ENCODE data around the gene RGPD8.
"Not testable (repeated sequence)": the region's sequence is repeated elsewhere in the genome, so short reads cannot be mapped to it uniquely, and the experiment has no call there.

Gene RGPD8

DNA sequence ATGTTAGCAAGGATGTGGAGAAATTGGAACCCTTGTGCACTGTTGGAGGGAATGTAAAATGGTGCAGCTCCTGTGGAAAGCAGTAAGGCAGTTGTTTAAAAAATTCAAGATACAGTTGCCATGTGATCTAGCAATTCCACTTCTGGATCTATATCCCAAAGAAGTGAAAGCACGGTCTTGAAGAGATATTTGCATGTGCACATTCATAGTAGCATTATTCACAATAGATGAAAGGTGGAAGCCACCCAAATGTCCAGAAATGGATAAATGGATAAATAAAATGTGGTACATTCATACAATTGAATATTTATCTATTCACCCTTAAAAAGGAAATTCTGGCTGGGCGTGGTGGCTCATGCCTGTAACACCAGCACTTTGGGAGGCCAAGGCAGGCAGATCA is 79.1 kb downstream of the RGPD8 start:
- WGBS (ENCODE audit: insufficient coverage, insufficient read length) = no CpG with 5 or more reads among the region's 2 CpGs

DNA sequence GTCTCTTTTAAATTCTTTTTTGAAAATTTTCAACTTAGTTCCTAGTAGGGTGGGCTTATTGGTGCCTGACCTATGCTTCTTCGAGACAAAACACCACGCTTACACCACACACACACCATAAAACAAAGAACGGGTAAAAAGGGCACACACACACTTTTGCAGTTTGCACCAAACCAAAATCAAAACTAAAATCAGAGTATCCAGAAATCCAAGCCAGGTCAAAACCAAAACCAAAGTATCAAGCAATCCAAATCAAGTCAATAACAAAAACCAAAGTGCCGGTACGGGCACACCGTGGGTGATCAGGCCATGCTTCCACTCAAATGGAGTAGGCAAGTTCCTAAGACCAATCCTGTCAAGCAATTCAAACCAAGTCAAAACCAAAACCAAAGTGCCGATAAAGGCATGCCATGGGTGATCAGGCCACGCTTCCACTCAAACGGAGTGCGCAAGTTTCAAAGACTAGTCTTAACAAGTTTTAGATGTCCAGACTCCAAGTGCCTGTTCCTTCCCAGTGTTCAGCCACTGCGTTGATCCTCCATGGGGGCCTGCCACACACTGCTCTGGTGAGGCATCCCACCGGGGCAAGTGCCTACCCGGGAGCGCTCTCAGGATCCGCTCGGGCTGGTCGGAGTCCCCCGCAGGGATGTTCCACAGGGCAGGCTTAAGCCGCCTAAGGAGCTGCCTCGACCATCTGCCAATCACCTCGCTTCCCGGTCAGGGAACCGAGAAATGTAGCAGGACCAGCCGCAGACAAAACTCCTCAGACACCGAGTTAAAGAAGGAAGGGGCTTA is 80.4 kb downstream of the RGPD8 start:
- H3K36me3 ChIP-seq (ENCODE audit: control insufficient read depth, insufficient read depth, low read length); H3K9me3 ChIP-seq (ENCODE audit: control insufficient read depth, insufficient read depth, low read length); H3K4me1 ChIP-seq (ENCODE audit: control insufficient read depth, insufficient read depth, low read length); H3K4me3 ChIP-seq (ENCODE audit: low read length); H3K27me3 ChIP-seq (ENCODE audit: control insufficient read depth, insufficient read depth, low read length); H3K27ac ChIP-seq (ENCODE audit: low read length); DNase-seq (ENCODE audit: low read depth, low spot score): not testable (repeated sequence)
- WGBS (ENCODE audit: insufficient coverage, insufficient read length) = no CpG with 5 or more reads among the region's 25 CpGs

More for the DNA sequence above, 79.1 kb downstream of the RGPD8 start:
- not testable (repeated sequence) for H3K27ac ChIP-seq (ENCODE audit: low read length); H3K4me3 ChIP-seq (ENCODE audit: low read length); H3K4me1 ChIP-seq (ENCODE audit: control insufficient read depth, insufficient read depth, low read length); H3K36me3 ChIP-seq (ENCODE audit: control insufficient read depth, insufficient read depth, low read length); DNase-seq (ENCODE audit: low read depth, low spot score); H3K27me3 ChIP-seq (ENCODE audit: control insufficient read depth, insufficient read depth, low read length); H3K9me3 ChIP-seq (ENCODE audit: control insufficient read depth, insufficient read depth, low read length)

DNA sequence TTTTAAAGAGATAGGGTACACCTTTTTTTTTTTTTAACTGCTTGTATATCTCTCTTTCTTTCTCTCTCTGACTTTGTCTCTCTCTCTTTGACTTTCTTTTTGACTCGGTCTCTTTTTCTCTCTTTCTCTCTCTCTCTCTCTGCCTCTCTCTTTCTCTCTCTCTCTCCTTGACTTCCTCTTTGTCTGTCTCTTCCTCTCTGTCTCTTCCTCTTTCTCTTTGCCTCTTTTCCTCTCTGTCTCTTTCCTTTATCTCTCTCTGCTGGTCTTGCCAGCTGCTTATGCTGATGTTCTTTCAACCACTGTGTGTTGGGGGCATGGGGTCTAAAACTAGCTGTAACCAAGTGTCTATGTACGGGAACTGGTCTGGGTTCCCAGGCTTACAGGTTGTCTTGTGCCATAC is 81.2 kb downstream of the RGPD8 start:
- not testable (repeated sequence) for H3K27ac ChIP-seq (ENCODE audit: low read length); H3K9me3 ChIP-seq (ENCODE audit: control insufficient read depth, insufficient read depth, low read length); H3K36me3 ChIP-seq (ENCODE audit: control insufficient read depth, insufficient read depth, low read length); H3K4me1 ChIP-seq (ENCODE audit: control insufficient read depth, insufficient read depth, low read length); H3K27me3 ChIP-seq (ENCODE audit: control insufficient read depth, insufficient read depth, low read length); DNase-seq (ENCODE audit: low read depth, low spot score); H3K4me3 ChIP-seq (ENCODE audit: low read length)
- WGBS (ENCODE audit: insufficient coverage, insufficient read length) = no CpG with 5 or more reads among the region's 2 CpGs

DNA sequence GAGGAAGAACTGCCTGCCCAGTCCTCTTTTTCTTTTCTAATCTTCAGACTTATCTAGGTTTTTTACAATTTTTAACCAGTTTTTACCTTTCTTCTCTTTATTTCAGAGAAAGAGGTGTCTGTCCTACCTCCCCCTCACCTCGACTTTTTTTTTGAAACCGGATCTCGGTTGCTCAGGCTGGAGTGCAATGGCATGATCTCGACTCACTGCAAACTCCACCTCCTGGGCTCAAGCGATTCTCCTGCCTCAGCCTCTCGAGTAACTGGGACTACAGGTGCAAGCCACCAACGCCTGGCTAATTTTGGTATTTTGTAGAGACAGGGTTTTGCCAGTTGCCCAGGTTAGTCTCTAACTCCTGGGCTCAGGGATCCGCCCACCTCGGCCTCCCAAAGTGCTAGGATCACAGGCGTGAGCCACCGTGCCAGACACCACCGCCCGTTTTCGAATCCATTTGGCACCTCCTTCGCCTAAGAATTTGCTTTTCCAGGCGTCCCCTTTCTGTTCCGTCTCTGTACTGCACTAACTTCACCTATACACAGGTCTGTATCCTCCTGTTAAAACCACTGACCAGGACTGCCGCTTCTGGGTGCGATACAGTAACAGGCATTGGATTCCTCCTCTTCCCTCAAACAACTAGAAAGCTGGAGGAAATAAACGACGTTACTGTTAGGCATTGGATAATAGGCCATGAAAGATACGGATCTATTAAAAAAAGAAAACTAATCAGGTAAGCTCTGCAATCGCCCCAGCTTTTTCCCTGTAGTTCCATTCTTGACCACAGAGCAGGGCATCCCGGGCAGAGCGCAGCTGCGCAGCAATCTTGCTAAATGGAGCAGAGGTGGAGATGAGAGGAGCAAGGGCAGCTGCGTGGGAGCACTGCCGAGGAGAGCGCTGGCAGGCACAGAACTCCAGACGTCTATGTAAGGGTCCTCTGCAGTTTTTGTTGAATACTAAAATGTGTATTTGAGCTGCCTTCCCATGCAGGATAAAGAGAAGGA is 88.1 kb downstream of the RGPD8 start:
- Histone ChIP-seq H3K27me3 (ENCODE audit: control insufficient read depth, insufficient read depth, low read length) (no peaks in the 10 kb centered on the region), H3K36me3 (ENCODE audit: control insufficient read depth, insufficient read depth, low read length) (no peaks in the 10 kb centered on the region), H3K4me1 (ENCODE audit: control insufficient read depth, insufficient read depth, low read length) (no peaks in the 10 kb centered on the region; the same call in 1 of the 2 replicates), H3K27ac (ENCODE audit: low read length) (no peak overlapping the region), H3K4me3 (ENCODE audit: low read length) (no peak overlapping the region), H3K9me3 (ENCODE audit: control insufficient read depth, insufficient read depth, low read length) (no peaks in the 10 kb centered on the region)
- no peak for DNase-seq (ENCODE audit: low read depth, low spot score)
- WGBS (ENCODE audit: insufficient coverage, insufficient read length) = no CpG with 5 or more reads among the region's 30 CpGs

DNA sequence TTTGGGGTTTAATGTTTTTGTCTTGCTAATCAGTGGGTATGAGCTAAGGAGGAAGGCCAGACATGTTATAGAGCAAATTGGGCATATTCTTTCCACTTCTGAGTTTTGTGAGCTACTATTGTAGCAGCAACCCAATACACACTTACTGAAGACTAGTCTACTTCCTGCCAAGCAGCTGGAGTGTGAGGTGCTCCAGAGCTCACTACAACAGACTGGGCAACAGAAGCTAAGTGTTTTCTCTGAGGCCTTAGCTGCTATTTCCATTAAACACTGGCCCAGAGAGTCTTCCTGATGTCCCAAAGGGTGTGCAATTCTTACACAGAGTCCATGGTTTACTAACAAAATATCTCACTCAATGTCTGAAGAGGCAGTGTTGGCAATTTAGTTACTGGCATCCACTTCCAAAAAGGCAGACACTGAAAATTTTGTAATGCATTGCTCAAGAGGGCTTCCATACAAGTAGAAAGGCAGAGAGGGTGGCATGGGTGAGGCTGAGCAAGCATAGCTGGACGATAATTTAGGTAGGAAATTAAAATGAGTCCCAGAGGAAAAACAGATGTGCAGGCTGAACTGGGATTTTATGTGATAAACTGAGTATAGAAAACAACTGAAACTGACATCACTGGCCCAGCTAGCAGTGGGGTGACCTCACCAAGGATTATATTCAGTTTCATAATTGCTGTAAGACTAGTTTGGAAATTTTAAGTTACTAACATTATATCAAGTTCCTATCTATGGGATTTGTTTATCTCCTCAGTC is 89.4 kb downstream of the RGPD8 start:
- Histone ChIP-seq H3K36me3 (ENCODE audit: control insufficient read depth, insufficient read depth, low read length) (no peaks in the 10 kb centered on the region), H3K4me3 (ENCODE audit: low read length) (no peak overlapping the region), H3K9me3 (ENCODE audit: control insufficient read depth, insufficient read depth, low read length) (no peaks in the 10 kb centered on the region), H3K27me3 (ENCODE audit: control insufficient read depth, insufficient read depth, low read length) (no peaks in the 10 kb centered on the region), H3K4me1 (ENCODE audit: control insufficient read depth, insufficient read depth, low read length) (no peaks in the 10 kb centered on the region; the same call in 1 of the 2 replicates), H3K27ac (ENCODE audit: low read length) (no peak overlapping the region)
- WGBS (ENCODE audit: insufficient coverage, insufficient read length) = no CpG with 5 or more reads among the region's 1 CpG
- DNase-seq (ENCODE audit: low read depth, low spot score) = no peak

DNA sequence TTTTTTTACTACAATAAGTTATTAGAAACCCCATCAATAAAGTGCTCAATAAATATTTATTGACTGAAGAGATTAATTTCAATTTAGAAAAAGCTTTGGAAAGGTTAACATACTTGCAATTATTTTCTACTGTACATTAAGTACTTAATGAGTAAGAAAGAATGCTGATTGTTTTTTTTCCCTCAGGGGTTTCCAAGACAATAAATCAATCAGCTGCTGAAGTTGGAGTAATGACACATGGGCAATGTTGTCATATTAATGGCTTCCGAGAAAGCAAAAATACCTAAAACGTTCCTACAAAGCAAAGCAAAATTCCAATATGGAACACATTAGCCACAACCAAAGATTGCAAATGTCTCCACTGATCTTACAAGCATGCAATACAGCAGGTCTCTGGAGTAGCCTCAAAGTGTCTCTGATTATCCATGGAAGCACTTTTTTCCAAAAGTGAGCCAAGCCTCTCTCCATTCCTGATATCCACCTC is 91.3 kb downstream of the RGPD8 start:
- DNase-seq (ENCODE audit: low read depth, low spot score) = no peak
- Histone ChIP-seq H3K27ac (ENCODE audit: low read length) (no peak overlapping the region), H3K36me3 (ENCODE audit: control insufficient read depth, insufficient read depth, low read length) (no peaks in the 10 kb centered on the region), H3K4me1 (ENCODE audit: control insufficient read depth, insufficient read depth, low read length) (no peaks in the 10 kb centered on the region; the same call in 1 of the 2 replicates), H3K4me3 (ENCODE audit: low read length) (no peak overlapping the region), H3K27me3 (ENCODE audit: control insufficient read depth, insufficient read depth, low read length) (no peaks in the 10 kb centered on the region), H3K9me3 (ENCODE audit: control insufficient read depth, insufficient read depth, low read length) (no peaks in the 10 kb centered on the region)
- WGBS (ENCODE audit: insufficient coverage, insufficient read length) = no CpG with 5 or more reads among the region's 2 CpGs

DNA sequence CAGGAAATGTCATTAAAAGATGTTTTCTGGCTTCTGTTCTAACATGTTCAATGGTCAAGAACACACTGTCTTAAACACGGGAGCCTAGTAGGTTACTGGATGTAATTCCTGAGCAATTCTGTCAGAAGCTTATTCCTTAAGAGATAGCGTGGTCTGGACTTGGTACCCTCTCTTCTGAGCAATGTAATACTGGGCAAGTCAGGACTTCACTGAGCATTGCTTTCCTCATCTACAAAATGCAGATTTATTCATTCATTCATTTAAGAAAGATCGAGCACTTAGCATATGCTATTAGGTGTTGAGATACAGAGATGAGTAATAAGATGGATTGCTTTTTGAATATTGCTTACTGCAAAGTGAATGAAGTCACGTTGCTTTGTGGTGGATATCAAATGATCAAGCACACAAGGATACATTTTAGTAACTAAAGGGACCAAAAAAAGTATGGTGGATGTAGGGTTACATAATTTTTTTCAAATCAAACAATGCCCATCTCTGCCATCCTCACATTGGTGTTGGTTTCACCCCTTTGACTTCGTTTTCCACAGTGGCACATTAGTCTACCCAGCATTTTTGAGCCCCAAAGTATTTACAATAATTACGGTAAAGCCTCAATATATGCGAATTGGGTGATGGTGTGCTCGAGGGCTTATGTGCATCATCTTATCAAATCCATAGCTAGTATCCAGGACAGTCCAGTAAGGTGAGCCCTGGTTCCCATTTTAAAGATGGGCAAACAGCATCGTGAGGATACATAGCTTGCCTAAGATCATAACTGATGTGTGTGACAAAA is 92.8 kb downstream of the RGPD8 start:
- H3K9me3 ChIP-seq (ENCODE audit: control insufficient read depth, insufficient read depth, low read length) = no peaks in the 10 kb centered on the region
- H3K27me3 ChIP-seq (ENCODE audit: control insufficient read depth, insufficient read depth, low read length) = no peaks in the 10 kb centered on the region
- H3K4me1 ChIP-seq (ENCODE audit: control insufficient read depth, insufficient read depth, low read length) = no peaks in the 10 kb centered on the region; the same call in 1 of the 2 replicates
- WGBS (ENCODE audit: insufficient coverage, insufficient read length) = no CpG with 5 or more reads among the region's 9 CpGs
- DNase-seq (ENCODE audit: low read depth, low spot score) = no peak
- no peak overlapping the region for H3K27ac ChIP-seq (ENCODE audit: low read length)
- no peaks in the 10 kb centered on the region for H3K36me3 ChIP-seq (ENCODE audit: control insufficient read depth, insufficient read depth, low read length)
- H3K4me3 ChIP-seq (ENCODE audit: low read length) = no peak overlapping the region

DNA sequence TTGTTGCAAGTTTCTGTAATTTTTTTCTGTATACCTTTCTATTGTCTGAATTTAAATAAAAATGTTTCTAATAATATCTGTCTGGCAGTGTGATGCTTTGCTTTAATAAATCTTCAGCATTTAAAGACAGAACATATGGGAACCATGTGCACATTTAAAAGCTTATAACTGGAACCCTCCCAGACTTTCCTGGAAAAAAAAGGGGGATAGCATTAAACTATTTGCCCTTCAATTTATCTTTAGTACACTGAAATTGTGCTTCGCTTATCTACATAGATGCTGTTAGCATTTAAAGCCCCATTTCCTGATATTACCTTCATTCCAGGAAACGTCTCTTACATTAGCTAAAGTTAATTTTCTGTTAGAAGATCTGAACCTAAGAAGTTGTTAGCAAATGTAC is 93.5 kb downstream of the RGPD8 start:
- DNase-seq (ENCODE audit: low read depth, low spot score) = no peak
- Histone ChIP-seq H3K36me3 (ENCODE audit: control insufficient read depth, insufficient read depth, low read length) (no peaks in the 10 kb centered on the region), H3K4me3 (ENCODE audit: low read length) (no peak overlapping the region), H3K4me1 (ENCODE audit: control insufficient read depth, insufficient read depth, low read length) (no peaks in the 10 kb centered on the region; the same call in 1 of the 2 replicates), H3K27me3 (ENCODE audit: control insufficient read depth, insufficient read depth, low read length) (no peaks in the 10 kb centered on the region), H3K9me3 (ENCODE audit: control insufficient read depth, insufficient read depth, low read length) (no peaks in the 10 kb centered on the region), H3K27ac (ENCODE audit: low read length) (no peak overlapping the region)
- no CpG with 5 or more reads among the region's 2 CpGs for WGBS (ENCODE audit: insufficient coverage, insufficient read length)

DNA sequence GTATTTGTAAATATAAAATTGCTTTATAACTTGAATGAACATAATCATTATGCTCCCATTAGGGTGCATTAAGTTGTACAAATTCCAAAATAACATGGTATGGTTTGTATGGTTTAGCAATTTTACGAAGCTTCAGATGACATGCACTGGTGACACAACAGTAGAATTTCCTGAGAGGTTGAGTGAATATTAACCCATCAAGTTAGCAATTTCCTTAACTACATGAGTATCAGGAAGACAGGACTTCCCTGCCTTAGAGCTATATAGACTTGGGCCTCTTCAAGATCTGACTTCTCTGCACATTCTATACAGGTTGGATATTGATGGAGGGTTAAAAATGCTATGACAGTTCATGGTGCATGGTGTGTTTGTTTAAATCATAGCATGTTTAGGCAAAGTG is 97.8 kb downstream of the RGPD8 start:
- Histone ChIP-seq H3K27me3 (ENCODE audit: control insufficient read depth, insufficient read depth, low read length) (no peaks in the 10 kb centered on the region), H3K9me3 (ENCODE audit: control insufficient read depth, insufficient read depth, low read length) (no peaks in the 10 kb centered on the region), H3K4me3 (ENCODE audit: low read length) (no peak overlapping the region), H3K27ac (ENCODE audit: low read length) (no peak overlapping the region), H3K36me3 (ENCODE audit: control insufficient read depth, insufficient read depth, low read length) (no peaks in the 10 kb centered on the region), H3K4me1 (ENCODE audit: control insufficient read depth, insufficient read depth, low read length) (no peaks in the 10 kb centered on the region)
- WGBS (ENCODE audit: insufficient coverage, insufficient read length) = no CpG with 5 or more reads among the region's 1 CpG
- no peak for DNase-seq (ENCODE audit: low read depth, low spot score)

Data from iPS DF 6.9 (cell line).